Limb (tissue), 2 donors: ENCODE results near the gene SNTB2.
A peak's percentile ranks its signal among the peaks of the same experiment; 100 is the strongest.
"Not testable (repeated sequence)": the region's sequence is repeated elsewhere in the genome, so short reads cannot be mapped to it uniquely, and the experiment has no call there.

Source experiments
- DNase-seq, 2 donors: peaks; one replicate each; pipeline ENCODE4 v3.0.0-alpha.2; 2016; ENCODE audit errors: extremely low spot score in 2 of 2

Gene SNTB2

GRCh38 chr16:69186642-69187445, at the start of gene SNTB2:
SNTB2 (plus strand) TSS chr16:69187164; CDS start chr16:69187167, 3 bp downstream.
- peak; percentile 92 to 94 for DNase-seq

GRCh38 chr16:69138608-69139007, 48.4 kb upstream of the SNTB2 start:
- no peak for DNase-seq

GRCh38 chr16:69139464-69139863, 47.5 kb upstream of the SNTB2 start:
- DNase-seq, result not testable (repeated sequence)

- DNase-seq, result no peak
These were observed 46.0 kb upstream of the SNTB2 start for GRCh38 chr16:69141014-69141413.

GRCh38 chr16:69141936-69142335, 45.0 kb upstream of the SNTB2 start:
- no peak for DNase-seq

GRCh38 chr16:69143116-69143515, 43.8 kb upstream of the SNTB2 start:
- no peak for DNase-seq

- no peak for DNase-seq
These were observed 41.3 kb upstream of the SNTB2 start for GRCh38 chr16:69145658-69146057.

GRCh38 chr16:69149621-69150020, 37.3 kb upstream of the SNTB2 start:
- DNase-seq, result not testable (repeated sequence)

GRCh38 chr16:69150146-69150865, 36.7 kb upstream of the SNTB2 start:
- DNase-seq, result peak; percentile 60 to 90

- DNase-seq, result no peak
These were observed 29.8 kb upstream of the SNTB2 start for GRCh38 chr16:69157196-69157595.

GRCh38 chr16:69160192-69160591, 26.8 kb upstream of the SNTB2 start:
- DNase-seq, result no peak

- DNase-seq, result no peak
These were observed 21.4 kb upstream of the SNTB2 start for GRCh38 chr16:69165584-69165983.

- DNase-seq, result no peak
These were observed 20.6 kb upstream of the SNTB2 start for GRCh38 chr16:69166221-69166833.

- DNase-seq, result no peak
These were observed 19.7 kb upstream of the SNTB2 start for GRCh38 chr16:69166946-69167930.

- DNase-seq, result no peak
These were observed 17.9 kb upstream of the SNTB2 start for GRCh38 chr16:69169051-69169450.

- no peak for DNase-seq
These were observed 17.2 kb upstream of the SNTB2 start for GRCh38 chr16:69169607-69170352.

GRCh38 chr16:69171325-69172084, 15.5 kb upstream of the SNTB2 start:
- DNase-seq, result peak in 1 of 2 donors; percentile 50

GRCh38 chr16:69176033-69176800, 10.7 kb upstream of the SNTB2 start:
- no peak for DNase-seq
